ENCODE measurements around the gene HTRA3.

Gene HTRA3

GRCh38 chr4:8322794-8323704 is 53.5 kb downstream of the HTRA3 start:
- Mint-ChIP-seq H3K27me3 (no peaks in the 10 kb centered on the region), H3K4me1 (no peaks in the 10 kb centered on the region), H3K4me3 (no peak overlapping the region), H3K9me3 (no peaks in the 10 kb centered on the region), H3K27ac (no peak overlapping the region)
- no peak for DNase-seq
- no peak for ATAC-seq

GRCh38 chr4:8323947-8324555 is 54.5 kb downstream of the HTRA3 start:
- H3K4me3 Mint-ChIP-seq = no peak overlapping the region

DNA sequence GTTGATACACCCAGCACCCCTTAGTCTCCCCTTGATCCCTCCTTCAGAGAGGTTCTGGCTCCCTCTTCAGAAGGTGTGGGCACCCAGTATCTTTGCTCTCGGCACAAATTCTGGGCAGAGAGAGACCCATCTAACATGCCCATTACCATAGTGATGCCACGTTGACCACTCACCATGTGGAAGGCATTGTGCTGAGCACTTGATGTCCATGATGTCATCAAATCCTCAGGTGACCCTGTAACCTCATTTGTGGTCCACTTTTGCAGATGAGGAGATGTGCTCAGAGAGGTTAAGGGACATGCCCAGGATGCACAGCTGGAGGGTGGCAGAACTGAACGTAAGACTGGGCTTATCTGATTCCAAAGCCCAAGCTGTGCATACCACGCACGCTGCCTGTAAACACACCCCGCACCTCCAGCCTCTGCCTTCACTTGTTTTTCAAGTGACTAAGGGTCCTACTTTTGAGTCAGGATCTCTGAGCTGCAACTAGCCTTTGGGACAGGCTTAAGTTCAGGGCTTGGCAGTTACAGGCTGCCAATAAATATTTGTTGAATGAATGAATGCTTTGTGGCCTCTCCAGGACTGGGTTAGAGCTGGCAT is 55.2 kb downstream of the HTRA3 start:
- Mint-ChIP-seq H3K4me1 (no peaks in the 10 kb centered on the region), H3K27ac (peak overlapping the region in 1 of 2 donors; percentile 5), H3K4me3 (no peak overlapping the region), H3K9me3 (no peaks in the 10 kb centered on the region), H3K27me3 (no peaks in the 10 kb centered on the region)
- no peak for DNase-seq
- ATAC-seq = no peak

More at GRCh38 chr4:8323947-8324555, 54.5 kb downstream of the HTRA3 start:
- Mint-ChIP-seq H3K27me3 (no peaks in the 10 kb centered on the region), H3K27ac (peak overlapping the region in 1 of 2 donors; percentile 5), H3K9me3 (no peaks in the 10 kb centered on the region), H3K4me1 (no peaks in the 10 kb centered on the region)
- no peak for DNase-seq
- no peak for ATAC-seq

DNA sequence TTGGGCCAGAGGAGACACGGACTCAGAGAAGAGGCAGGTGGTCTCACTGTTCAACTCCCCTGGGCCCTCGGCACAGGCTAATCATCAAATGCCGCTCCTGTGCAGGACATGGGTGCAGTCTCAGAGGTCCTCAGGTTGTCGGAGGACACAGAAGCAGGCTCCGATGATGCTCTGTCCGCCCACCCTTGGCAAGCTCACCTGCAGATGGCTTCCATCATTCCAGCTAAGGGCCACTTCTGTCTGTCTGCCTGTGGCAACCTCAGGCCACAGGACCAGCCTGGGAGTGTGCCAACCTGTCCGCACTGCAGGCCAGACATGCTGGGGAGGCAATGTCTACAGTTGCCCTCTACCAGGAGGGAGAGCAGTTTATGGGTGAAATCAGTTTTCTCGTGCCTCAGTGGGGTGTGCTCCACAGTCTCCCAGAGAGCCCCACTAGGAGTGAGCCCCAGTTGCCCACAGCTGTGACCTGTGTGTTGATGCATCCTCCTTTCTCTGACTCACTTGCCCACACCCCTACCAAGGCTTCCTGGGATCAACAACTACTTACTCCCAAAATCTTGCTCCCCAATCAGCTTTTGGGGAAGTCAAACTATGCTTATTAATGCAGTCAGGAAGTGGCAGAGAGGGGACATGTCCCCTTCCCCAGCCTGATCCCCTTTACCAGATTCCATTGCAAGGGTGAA is 55.9 kb downstream of the HTRA3 start:
- DNase-seq = no peak
- ATAC-seq = no peak
- H3K27ac Mint-ChIP-seq = no peak overlapping the region
- no peaks in the 10 kb centered on the region for H3K27me3 Mint-ChIP-seq
- no peaks in the 10 kb centered on the region for H3K9me3 Mint-ChIP-seq
- H3K4me3 Mint-ChIP-seq = no peak overlapping the region
- no peaks in the 10 kb centered on the region for H3K4me1 Mint-ChIP-seq

- Mint-ChIP-seq H3K4me3 (no peak overlapping the region), H3K27me3 (no peaks in the 10 kb centered on the region), H3K9me3 (no peaks in the 10 kb centered on the region), H3K4me1 (no peaks in the 10 kb centered on the region), H3K27ac (no peak overlapping the region)
- DNase-seq = no peak
- no peak for ATAC-seq
These were observed 56.7 kb downstream of the HTRA3 start for GRCh38 chr4:8326206-8326605.

DNA sequence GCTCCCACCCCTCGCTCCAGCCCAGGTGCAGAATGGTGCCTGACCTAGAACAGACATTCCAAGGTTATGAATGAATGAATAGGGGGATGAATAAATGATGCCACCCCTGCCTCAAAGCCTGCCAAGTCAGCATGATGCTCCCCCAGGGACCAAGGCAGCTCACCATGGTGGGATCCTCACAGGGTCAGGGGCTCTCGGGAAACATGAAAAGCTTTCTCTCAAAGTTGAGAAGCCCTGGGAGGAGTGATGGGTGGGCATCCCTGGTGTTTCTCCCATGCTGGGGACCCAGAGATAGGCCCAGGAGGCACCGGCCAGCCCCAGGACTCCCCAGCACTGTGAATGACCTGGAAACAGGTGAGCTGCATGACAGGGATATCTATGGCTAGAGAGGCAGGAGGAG is 58.9 kb downstream of the HTRA3 start:
- no peaks in the 10 kb centered on the region for H3K27me3 Mint-ChIP-seq
- no peak overlapping the region for H3K4me3 Mint-ChIP-seq
- ATAC-seq (no peak), DNase-seq (no peak)
- H3K4me1 Mint-ChIP-seq = no peaks in the 10 kb centered on the region
- peaks cover 0 to 7% of the 10 kb centered on the region in 2 donors for H3K9me3 Mint-ChIP-seq
- H3K27ac Mint-ChIP-seq = peak overlapping the region in 1 of 2 donors; percentile 77

DNA sequence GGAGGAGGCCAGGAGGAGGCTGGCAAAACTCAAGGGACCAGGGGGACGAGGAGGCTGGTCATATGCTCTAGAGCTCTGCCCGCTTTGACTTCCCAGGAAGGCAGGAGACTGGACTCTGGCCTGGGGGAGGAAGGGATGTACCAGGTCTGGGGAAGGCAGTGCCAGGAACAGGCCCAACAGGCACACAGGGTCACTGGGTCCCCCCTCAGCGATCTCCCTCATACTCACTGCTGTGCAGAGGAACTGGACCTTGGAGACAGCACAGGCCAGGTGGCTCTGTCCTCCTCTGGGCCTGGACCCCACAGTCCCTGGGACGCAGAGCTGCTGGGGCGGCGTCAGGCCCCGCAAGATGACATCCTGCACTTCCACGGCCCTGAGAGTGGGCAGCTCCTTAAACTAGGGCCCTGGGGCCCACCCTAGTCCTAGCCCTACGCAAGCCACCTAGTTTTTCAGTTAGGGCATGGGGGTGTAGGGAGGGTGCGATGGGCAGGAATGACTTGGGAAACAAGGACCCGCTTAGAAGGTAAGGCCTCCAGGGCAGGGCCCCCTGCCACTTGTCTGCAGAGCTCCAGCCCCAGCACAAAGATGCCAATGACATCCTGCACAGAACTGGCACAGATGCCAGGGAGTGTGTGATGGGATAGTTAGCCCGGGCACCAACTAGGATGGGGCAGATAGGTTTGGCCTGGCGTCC is 59.5 kb downstream of the HTRA3 start:
- Mint-ChIP-seq H3K4me3 (no peak overlapping the region), H3K4me1 (no peaks in the 10 kb centered on the region), H3K9me3 (peaks cover 0 to 7% of the 10 kb centered on the region in 2 donors), H3K27ac (no peak overlapping the region), H3K27me3 (no peaks in the 10 kb centered on the region)
- DNase-seq (no peak), ATAC-seq (no peak)

DNA sequence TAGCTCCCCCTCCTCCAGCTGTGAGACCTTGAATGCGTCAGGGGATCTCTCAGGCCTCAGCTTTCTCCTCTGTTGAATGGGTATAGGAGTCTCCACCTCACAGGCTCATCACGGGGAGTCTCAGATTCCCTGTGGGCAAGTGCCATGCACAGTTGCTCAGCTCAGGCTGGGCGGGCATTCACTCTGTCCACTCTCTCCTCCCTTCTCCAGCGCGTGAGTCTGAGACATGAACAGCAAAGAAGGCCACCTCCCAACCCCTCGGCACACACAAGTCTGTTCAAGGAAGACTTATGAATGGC is 60.0 kb downstream of the HTRA3 start:
- Mint-ChIP-seq H3K9me3 (peaks cover 0 to 7% of the 10 kb centered on the region in 2 donors), H3K27me3 (no peaks in the 10 kb centered on the region), H3K4me1 (no peaks in the 10 kb centered on the region), H3K4me3 (no peak overlapping the region), H3K27ac (peak overlapping the region in 1 of 2 donors; percentile 72)
- DNase-seq (no peak), ATAC-seq (no peak)

DNA sequence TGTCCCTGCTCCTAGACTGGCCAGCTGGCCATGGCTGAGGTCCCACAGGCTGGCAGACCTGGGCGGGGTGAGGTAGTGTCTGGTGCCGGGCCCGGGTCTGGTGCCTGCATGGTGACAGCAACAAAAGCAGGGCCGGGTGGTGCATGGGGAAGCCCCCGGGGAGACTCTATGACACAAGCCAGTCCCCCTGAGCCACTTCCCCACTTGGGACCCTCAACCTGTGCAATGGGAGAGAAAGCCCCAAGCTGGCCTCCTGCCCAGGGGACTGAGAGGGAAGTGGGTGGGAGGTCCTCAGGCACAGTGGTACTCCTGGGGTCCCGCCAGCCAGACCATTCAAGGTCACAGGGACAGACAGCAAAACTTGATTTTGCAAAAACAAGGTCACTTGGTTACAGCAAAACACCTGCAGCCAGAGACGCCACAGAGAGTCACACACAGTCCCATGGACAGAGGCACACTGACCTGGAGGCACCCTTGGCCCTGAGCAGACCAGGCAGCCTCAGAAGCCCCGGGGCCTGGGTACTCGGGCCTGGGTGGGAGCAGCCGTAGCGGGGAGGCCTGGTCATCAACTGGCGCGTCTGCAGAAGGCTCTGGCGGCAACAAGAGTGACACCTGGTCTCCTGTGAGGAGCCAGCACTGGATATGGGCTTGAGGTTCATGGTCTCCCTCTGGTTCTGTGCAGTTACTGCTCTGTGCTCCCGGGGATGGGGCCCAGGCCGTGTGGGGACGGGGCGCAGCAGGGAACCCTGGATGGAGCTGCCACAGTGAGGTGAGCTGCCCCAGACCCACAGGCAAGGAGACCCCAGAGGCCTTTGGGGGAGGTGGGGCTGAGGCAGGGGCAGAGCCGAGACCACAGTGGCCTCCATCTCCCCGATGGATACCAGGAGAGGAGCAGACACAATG is 60.6 kb downstream of the HTRA3 start:
- H3K4me3 Mint-ChIP-seq = no peak overlapping the region
- ATAC-seq (peak; percentile 27), DNase-seq (no peak)
- no peaks in the 10 kb centered on the region for H3K4me1 Mint-ChIP-seq
- peaks cover 2 to 10% of the 10 kb centered on the region in 2 donors for H3K9me3 Mint-ChIP-seq
- H3K27ac Mint-ChIP-seq = no peak overlapping the region
- H3K27me3 Mint-ChIP-seq = no peaks in the 10 kb centered on the region

DNA sequence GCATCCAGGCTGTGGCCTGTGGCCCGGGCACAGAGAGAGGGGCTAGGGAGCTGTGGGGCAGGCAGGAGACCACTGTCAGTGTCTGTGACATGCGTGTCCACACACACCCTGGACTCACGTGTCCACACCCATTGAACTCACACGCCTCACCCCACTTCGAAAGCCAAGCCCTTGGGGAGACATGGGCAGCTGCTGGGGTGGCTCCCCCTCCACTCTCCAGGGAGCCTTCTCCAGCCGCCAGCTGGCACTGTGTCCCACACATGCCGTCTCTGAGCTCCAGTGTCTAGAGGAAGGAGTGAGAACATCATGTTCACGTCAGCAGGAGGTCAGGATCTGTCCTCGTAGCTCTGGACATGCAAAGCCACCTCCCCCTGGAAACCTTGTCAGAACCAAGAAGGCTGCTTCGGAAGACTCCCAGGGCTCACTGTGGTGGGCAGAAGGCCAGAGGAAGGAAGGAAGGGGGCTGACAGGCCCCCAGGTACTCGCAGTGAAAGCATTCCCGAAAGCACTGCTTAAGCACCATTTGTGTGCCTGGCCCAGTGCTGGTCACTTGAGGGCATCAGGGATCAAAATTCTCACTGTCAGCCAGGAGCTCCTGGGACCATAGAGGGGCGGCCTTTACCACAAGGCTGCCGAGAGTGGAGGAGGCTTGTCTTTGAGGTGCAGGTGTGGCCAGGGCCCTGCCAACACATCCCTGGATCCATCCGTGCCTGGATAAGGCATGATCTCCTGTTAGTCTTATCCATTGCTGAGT is 61.4 kb downstream of the HTRA3 start:
- DNase-seq (no peak), ATAC-seq (no peak)
- Mint-ChIP-seq H3K27me3 (no peaks in the 10 kb centered on the region), H3K27ac (no peak overlapping the region), H3K9me3 (peaks cover 8 to 19% of the 10 kb centered on the region in 2 donors), H3K4me3 (no peak overlapping the region), H3K4me1 (no peaks in the 10 kb centered on the region)

DNA sequence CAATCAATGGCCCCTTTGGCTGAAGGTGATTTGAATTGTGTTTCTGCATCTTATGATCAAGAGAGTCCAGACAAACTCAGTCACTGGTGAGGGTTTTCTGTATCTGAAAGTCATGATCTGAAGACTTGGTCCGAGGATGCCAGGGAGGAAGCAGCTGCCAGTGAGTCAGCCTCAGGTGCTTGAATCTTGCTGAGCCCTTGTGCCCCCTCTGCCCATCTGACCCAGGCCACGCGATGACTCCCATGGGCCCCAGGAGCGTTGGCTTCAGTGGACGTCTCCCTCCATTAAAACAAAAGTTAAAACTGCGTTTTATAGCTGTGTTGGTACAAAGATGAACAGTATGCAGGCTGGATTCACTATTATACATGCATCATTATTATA is 62.0 kb downstream of the HTRA3 start:
- ATAC-seq = no peak
- H3K9me3 Mint-ChIP-seq = peaks cover 13 to 24% of the 10 kb centered on the region in 2 donors
- no peak overlapping the region for H3K27ac Mint-ChIP-seq
- no peak overlapping the region for H3K4me3 Mint-ChIP-seq
- no peak for DNase-seq
- no peaks in the 10 kb centered on the region for H3K4me1 Mint-ChIP-seq
- no peaks in the 10 kb centered on the region for H3K27me3 Mint-ChIP-seq

- H3K27ac Mint-ChIP-seq = no peak overlapping the region
- no peaks in the 10 kb centered on the region for H3K27me3 Mint-ChIP-seq
- no peak for ATAC-seq
- DNase-seq = no peak
- peaks cover 17 to 29% of the 10 kb centered on the region in 2 donors for H3K9me3 Mint-ChIP-seq
- no peaks in the 10 kb centered on the region for H3K4me1 Mint-ChIP-seq
- no peak overlapping the region for H3K4me3 Mint-ChIP-seq
These were observed 62.7 kb downstream of the HTRA3 start for GRCh38 chr4:8332038-8332857.

DNA sequence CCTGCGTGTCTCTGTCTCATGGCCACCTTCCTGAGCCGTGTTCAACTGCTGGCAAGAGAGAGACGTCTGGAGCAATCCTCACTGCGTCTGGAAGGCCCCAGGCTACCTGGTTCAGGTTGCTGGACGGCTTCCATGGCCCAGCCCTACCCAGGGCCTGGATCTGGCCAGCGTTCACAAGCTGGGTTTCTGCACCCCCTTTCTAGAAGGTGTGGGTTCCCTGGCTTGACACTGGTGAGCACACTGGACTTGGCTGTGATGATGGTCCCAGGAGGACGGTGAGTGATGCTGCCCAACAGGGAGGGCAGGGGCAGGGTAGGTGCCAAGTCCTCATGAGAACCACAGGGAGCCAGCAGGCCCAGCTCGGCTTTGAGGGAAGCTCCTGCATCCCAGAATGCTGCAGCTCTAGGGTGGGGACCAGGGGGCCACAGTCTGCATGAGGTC is 63.4 kb downstream of the HTRA3 start:
- Mint-ChIP-seq H3K27ac (no peak overlapping the region), H3K27me3 (no peaks in the 10 kb centered on the region), H3K4me3 (no peak overlapping the region), H3K9me3 (peaks cover 17 to 29% of the 10 kb centered on the region in 2 donors), H3K4me1 (no peaks in the 10 kb centered on the region)
- DNase-seq = no peak
- no peak for ATAC-seq

Data from stimulated activated naive CD8-positive, alpha-beta T cell treated with anti-CD3 and anti-CD28 coated beads, Interleukin-15, amount 100 ng/mL, for 72 hours (primary cell).